ENCODE results near the gene APOA4. TPM values are rescaled to one million over a fixed set of nuclear protein-coding genes. Genes with fewer than 3 reads are reported as not detected.

Gene APOA4
- total RNA-seq, 1 donor from 2014 or later: not detected

DNA sequence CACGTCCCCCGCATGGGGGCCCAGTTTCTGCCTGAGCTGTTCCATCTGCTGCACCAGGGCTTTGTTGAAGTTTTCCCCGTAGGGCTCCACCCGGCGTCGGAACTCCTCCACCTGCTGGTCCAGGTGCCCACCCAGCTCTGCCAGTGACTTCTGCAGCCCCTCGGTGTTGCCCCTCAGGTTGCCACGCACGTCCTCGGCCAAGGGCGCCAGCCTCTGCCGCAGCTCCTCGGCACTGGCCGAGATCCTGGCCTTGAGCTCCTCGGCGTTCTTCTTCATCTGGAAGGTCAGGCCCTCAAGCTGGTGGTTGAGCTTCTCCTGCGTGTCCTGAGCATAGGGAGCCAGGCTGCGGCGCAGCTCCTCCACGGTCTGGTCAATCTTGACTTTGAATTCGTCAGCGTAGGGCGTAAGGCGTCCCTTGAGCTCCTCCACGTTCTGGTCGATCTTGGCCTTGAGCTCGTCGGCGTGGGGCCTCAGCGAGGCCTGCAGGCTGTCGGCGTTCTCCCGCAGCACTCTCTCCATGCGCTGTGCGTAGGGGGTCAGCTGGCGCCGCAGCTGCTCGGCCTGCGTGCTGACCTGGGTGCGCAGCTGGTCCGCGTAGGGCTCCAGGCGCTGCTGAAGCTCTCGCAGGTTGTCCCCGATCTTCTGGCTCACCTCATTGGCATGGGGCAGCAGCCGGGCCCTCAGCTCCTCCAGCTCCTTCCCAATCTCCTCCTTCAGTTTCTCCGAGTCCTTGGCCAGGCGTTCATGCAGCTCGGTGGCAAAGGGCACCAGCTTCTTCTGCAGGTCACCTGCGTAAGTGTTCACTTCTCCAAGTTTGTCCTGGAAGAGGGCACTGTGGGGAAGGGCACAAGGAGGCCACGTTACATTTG, 1.8 kb downstream of the APOA4 start:
- Mint-ChIP-seq H3K27ac (ENCODE audit: unreplicated experiment) (no peak overlapping the region), H3K9me3 (ENCODE audit: unreplicated experiment) (no peaks in the 10 kb centered on the region), H3K4me1 (ENCODE audit: unreplicated experiment) (no peaks in the 10 kb centered on the region), H3K36me3 (ENCODE audit: unreplicated experiment) (no peaks in the 10 kb centered on the region), H3K4me3 (ENCODE audit: unreplicated experiment) (no peak overlapping the region), H3K27me3 (ENCODE audit: unreplicated experiment) (peaks cover 2% of the 10 kb centered on the region)
- DNase-seq (ENCODE audit: extremely low spot score, unreplicated experiment): no peak
- TF ChIP-seq, protein P1, sequence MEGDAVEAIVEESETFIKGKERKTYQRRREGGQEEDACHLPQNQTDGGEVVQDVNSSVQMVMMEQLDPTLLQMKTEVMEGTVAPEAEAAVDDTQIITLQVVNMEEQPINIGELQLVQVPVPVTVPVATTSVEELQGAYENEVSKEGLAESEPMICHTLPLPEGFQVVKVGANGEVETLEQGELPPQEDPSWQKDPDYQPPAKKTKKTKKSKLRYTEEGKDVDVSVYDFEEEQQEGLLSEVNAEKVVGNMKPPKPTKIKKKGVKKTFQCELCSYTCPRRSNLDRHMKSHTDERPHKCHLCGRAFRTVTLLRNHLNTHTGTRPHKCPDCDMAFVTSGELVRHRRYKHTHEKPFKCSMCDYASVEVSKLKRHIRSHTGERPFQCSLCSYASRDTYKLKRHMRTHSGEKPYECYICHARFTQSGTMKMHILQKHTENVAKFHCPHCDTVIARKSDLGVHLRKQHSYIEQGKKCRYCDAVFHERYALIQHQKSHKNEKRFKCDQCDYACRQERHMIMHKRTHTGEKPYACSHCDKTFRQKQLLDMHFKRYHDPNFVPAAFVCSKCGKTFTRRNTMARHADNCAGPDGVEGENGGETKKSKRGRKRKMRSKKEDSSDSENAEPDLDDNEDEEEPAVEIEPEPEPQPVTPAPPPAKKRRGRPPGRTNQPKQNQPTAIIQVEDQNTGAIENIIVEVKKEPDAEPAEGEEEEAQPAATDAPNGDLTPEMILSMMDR (IDR thresholded peaks at IDR 0.05): no peak

- Mint-ChIP-seq H3K4me3 (ENCODE audit: unreplicated experiment) (no peak overlapping the region), H3K27ac (ENCODE audit: unreplicated experiment) (no peak overlapping the region), H3K4me1 (ENCODE audit: unreplicated experiment) (no peaks in the 10 kb centered on the region), H3K9me3 (ENCODE audit: unreplicated experiment) (no peaks in the 10 kb centered on the region), H3K27me3 (ENCODE audit: unreplicated experiment) (peaks cover 2% of the 10 kb centered on the region), H3K36me3 (ENCODE audit: unreplicated experiment) (no peaks in the 10 kb centered on the region)
- TF ChIP-seq, protein P1 (IDR thresholded peaks at IDR 0.05): no peak
- DNase-seq (ENCODE audit: extremely low spot score, unreplicated experiment): no peak
Observed at GRCh38 chr11:116819049-116819448, 4.1 kb downstream of the APOA4 start.

- Mint-ChIP-seq H3K9me3 (ENCODE audit: unreplicated experiment) (peaks cover 3% of the 10 kb centered on the region), H3K27me3 (ENCODE audit: unreplicated experiment) (peaks cover 22% of the 10 kb centered on the region), H3K27ac (ENCODE audit: unreplicated experiment) (no peak overlapping the region), H3K4me3 (ENCODE audit: unreplicated experiment) (no peak overlapping the region), H3K36me3 (ENCODE audit: unreplicated experiment) (no peaks in the 10 kb centered on the region), H3K4me1 (ENCODE audit: unreplicated experiment) (no peaks in the 10 kb centered on the region)
- TF ChIP-seq, protein P1 (IDR thresholded peaks at IDR 0.05): no peak
- no peak for DNase-seq (ENCODE audit: extremely low spot score, unreplicated experiment)
Observed at GRCh38 chr11:116814502-116814901, 8.6 kb downstream of the APOA4 start.

GRCh38 chr11:116813781-116814471, 9.2 kb downstream of the APOA4 start:
- Mint-ChIP-seq H3K36me3 (ENCODE audit: unreplicated experiment) (no peaks in the 10 kb centered on the region), H3K27me3 (ENCODE audit: unreplicated experiment) (peaks cover 22% of the 10 kb centered on the region), H3K9me3 (ENCODE audit: unreplicated experiment) (peaks cover 3% of the 10 kb centered on the region), H3K4me3 (ENCODE audit: unreplicated experiment) (no peak overlapping the region), H3K4me1 (ENCODE audit: unreplicated experiment) (no peaks in the 10 kb centered on the region), H3K27ac (ENCODE audit: unreplicated experiment) (no peak overlapping the region)
- TF ChIP-seq, protein P1 (IDR thresholded peaks at IDR 0.05): no peak
- DNase-seq (ENCODE audit: extremely low spot score, unreplicated experiment): no peak

GRCh38 chr11:116813170-116813569, 9.9 kb downstream of the APOA4 start:
- TF ChIP-seq, protein P1 (IDR thresholded peaks at IDR 0.05): no peak
- peaks cover 23% of the 10 kb centered on the region for H3K27me3 Mint-ChIP-seq (ENCODE audit: unreplicated experiment)
- no peaks in the 10 kb centered on the region for H3K36me3 Mint-ChIP-seq (ENCODE audit: unreplicated experiment)
- peaks cover 3% of the 10 kb centered on the region for H3K9me3 Mint-ChIP-seq (ENCODE audit: unreplicated experiment)
- DNase-seq (ENCODE audit: extremely low spot score, unreplicated experiment): no peak
- no peak overlapping the region for H3K4me3 Mint-ChIP-seq (ENCODE audit: unreplicated experiment)
- no peak overlapping the region for H3K27ac Mint-ChIP-seq (ENCODE audit: unreplicated experiment)
- H3K4me1 Mint-ChIP-seq (ENCODE audit: unreplicated experiment): no peaks in the 10 kb centered on the region
